T-helper 2 cell treated with Interferon-gamma antibody and Interleukin-4, amounts not matched to agents 5 μg/mL and 100 μg/mL, for 36 hours (primary cell): Measurements from ENCODE around the gene SEC16B.

Experiments
- DNase-seq: peaks from one replicate; pipeline ENCODE4 v3.0.0; 2021; ENCODE audit warnings: low spot score
- H3K27ac Mint-ChIP-seq: one replicate; pipeline ENCODE4 v1.8.0; 2021; ENCODE audit warnings: mild to moderate bottlenecking, mixed read lengths
- H3K27me3 Mint-ChIP-seq: one replicate; pipeline ENCODE4 v1.8.0; 2021; ENCODE audit warnings: low read depth, mixed read lengths
- H3K36me3 Mint-ChIP-seq: one replicate; pipeline ENCODE4 v1.8.0; 2021; ENCODE audit warnings: low read depth, mixed read lengths
- H3K4me1 Mint-ChIP-seq: one replicate; pipeline ENCODE4 v1.8.0; 2021; ENCODE audit warnings: low read depth, mixed read lengths
- H3K4me3 Mint-ChIP-seq: one replicate; pipeline ENCODE4 v1.8.0; 2022; ENCODE audit warnings: mild to moderate bottlenecking, moderate library complexity, mixed read lengths
- H3K9me3 Mint-ChIP-seq: one replicate; pipeline ENCODE4 v1.8.0; 2021; ENCODE audit warnings: mixed read lengths

Gene SEC16B

GRCh38 chr1:177965293-177965692 lies 4.6 kb downstream of the SEC16B start:
- no peaks in the 10 kb centered on the region for H3K27me3 Mint-ChIP-seq
- no peak for DNase-seq
- H3K4me3 Mint-ChIP-seq: no peak overlapping the region
- no peaks in the 10 kb centered on the region for H3K9me3 Mint-ChIP-seq
- H3K36me3 Mint-ChIP-seq: no peaks in the 10 kb centered on the region
- H3K4me1 Mint-ChIP-seq: no peaks in the 10 kb centered on the region
- H3K27ac Mint-ChIP-seq: no peak overlapping the region

GRCh38 chr1:177964336-177964735 lies 5.5 kb downstream of the SEC16B start:
- no peaks in the 10 kb centered on the region for H3K27me3 Mint-ChIP-seq
- H3K4me3 Mint-ChIP-seq: no peak overlapping the region
- H3K4me1 Mint-ChIP-seq: no peaks in the 10 kb centered on the region
- H3K36me3 Mint-ChIP-seq: no peaks in the 10 kb centered on the region
- no peaks in the 10 kb centered on the region for H3K9me3 Mint-ChIP-seq
- no peak for DNase-seq
- H3K27ac Mint-ChIP-seq: no peak overlapping the region

GRCh38 chr1:177960939-177961622 lies 8.8 kb downstream of the SEC16B start:
- DNase-seq: no peak
- Mint-ChIP-seq H3K27me3 (no peaks in the 10 kb centered on the region), H3K4me3 (no peak overlapping the region), H3K9me3 (no peaks in the 10 kb centered on the region), H3K4me1 (no peaks in the 10 kb centered on the region), H3K27ac (no peak overlapping the region), H3K36me3 (no peaks in the 10 kb centered on the region)

- H3K27me3 Mint-ChIP-seq: no peaks in the 10 kb centered on the region
- no peak overlapping the region for H3K4me3 Mint-ChIP-seq
- H3K9me3 Mint-ChIP-seq: no peaks in the 10 kb centered on the region
- DNase-seq: no peak
- H3K36me3 Mint-ChIP-seq: no peaks in the 10 kb centered on the region
- no peak overlapping the region for H3K27ac Mint-ChIP-seq
- no peaks in the 10 kb centered on the region for H3K4me1 Mint-ChIP-seq
Measured at GRCh38 chr1:177959811-177960515, 9.9 kb downstream of the SEC16B start.

- Mint-ChIP-seq H3K36me3 (no peaks in the 10 kb centered on the region), H3K27me3 (no peaks in the 10 kb centered on the region), H3K27ac (no peak overlapping the region), H3K4me3 (no peak overlapping the region), H3K4me1 (no peaks in the 10 kb centered on the region), H3K9me3 (no peaks in the 10 kb centered on the region)
- no peak for DNase-seq
Measured at GRCh38 chr1:177958092-177958491, 11.8 kb downstream of the SEC16B start.

- no peak overlapping the region for H3K4me3 Mint-ChIP-seq
- H3K27ac Mint-ChIP-seq: no peak overlapping the region
- no peaks in the 10 kb centered on the region for H3K9me3 Mint-ChIP-seq
- H3K4me1 Mint-ChIP-seq: no peaks in the 10 kb centered on the region
- no peak for DNase-seq
- no peaks in the 10 kb centered on the region for H3K27me3 Mint-ChIP-seq
- H3K36me3 Mint-ChIP-seq: no peaks in the 10 kb centered on the region
Measured at GRCh38 chr1:177954076-177954475, 15.8 kb downstream of the SEC16B start.

GRCh38 chr1:177953549-177953948 lies 16.3 kb downstream of the SEC16B start:
- Mint-ChIP-seq H3K4me1 (no peaks in the 10 kb centered on the region), H3K27ac (no peak overlapping the region)

GRCh38 chr1:177952691-177953090 lies 17.2 kb downstream of the SEC16B start:
- H3K27ac Mint-ChIP-seq: no peak overlapping the region
- H3K36me3 Mint-ChIP-seq: no peaks in the 10 kb centered on the region
- H3K4me3 Mint-ChIP-seq: no peak overlapping the region
- H3K4me1 Mint-ChIP-seq: no peaks in the 10 kb centered on the region
- H3K27me3 Mint-ChIP-seq: no peaks in the 10 kb centered on the region
- no peak for DNase-seq
- H3K9me3 Mint-ChIP-seq: no peaks in the 10 kb centered on the region

More at GRCh38 chr1:177953549-177953948, 16.3 kb downstream of the SEC16B start:
- no peaks in the 10 kb centered on the region for H3K36me3 Mint-ChIP-seq
- H3K9me3 Mint-ChIP-seq: no peaks in the 10 kb centered on the region
- DNase-seq: no peak
- no peaks in the 10 kb centered on the region for H3K27me3 Mint-ChIP-seq
- no peak overlapping the region for H3K4me3 Mint-ChIP-seq

- DNase-seq: no peak
- Mint-ChIP-seq H3K4me1 (no peaks in the 10 kb centered on the region), H3K27ac (no peak overlapping the region), H3K36me3 (no peaks in the 10 kb centered on the region), H3K27me3 (no peaks in the 10 kb centered on the region), H3K4me3 (no peak overlapping the region), H3K9me3 (no peaks in the 10 kb centered on the region)
Measured at GRCh38 chr1:177952249-177952648, 17.6 kb downstream of the SEC16B start.

- no peak overlapping the region for H3K4me3 Mint-ChIP-seq
Measured at GRCh38 chr1:177950506-177950905, 19.4 kb downstream of the SEC16B start.

GRCh38 chr1:177948336-177948972 lies 21.4 kb downstream of the SEC16B start:
- Mint-ChIP-seq H3K4me1 (no peaks in the 10 kb centered on the region), H3K27ac (no peak overlapping the region), H3K9me3 (no peaks in the 10 kb centered on the region), H3K27me3 (no peaks in the 10 kb centered on the region), H3K36me3 (no peaks in the 10 kb centered on the region), H3K4me3 (no peak overlapping the region)
- DNase-seq: no peak

More at GRCh38 chr1:177950506-177950905, 19.4 kb downstream of the SEC16B start:
- Mint-ChIP-seq H3K27ac (no peak overlapping the region), H3K36me3 (no peaks in the 10 kb centered on the region), H3K4me1 (no peaks in the 10 kb centered on the region), H3K27me3 (no peaks in the 10 kb centered on the region), H3K9me3 (no peaks in the 10 kb centered on the region)
- DNase-seq: no peak

- H3K9me3 Mint-ChIP-seq: no peaks in the 10 kb centered on the region
- H3K27me3 Mint-ChIP-seq: no peaks in the 10 kb centered on the region
- no peaks in the 10 kb centered on the region for H3K4me1 Mint-ChIP-seq
- H3K27ac Mint-ChIP-seq: no peak overlapping the region
- no peak overlapping the region for H3K4me3 Mint-ChIP-seq
- DNase-seq: no peak
- no peaks in the 10 kb centered on the region for H3K36me3 Mint-ChIP-seq
Measured at GRCh38 chr1:177947623-177948022, 22.2 kb downstream of the SEC16B start.

- H3K9me3 Mint-ChIP-seq: no peaks in the 10 kb centered on the region
- H3K36me3 Mint-ChIP-seq: no peaks in the 10 kb centered on the region
- no peaks in the 10 kb centered on the region for H3K4me1 Mint-ChIP-seq
- no peak overlapping the region for H3K4me3 Mint-ChIP-seq
- DNase-seq: peak; percentile 12
- no peak overlapping the region for H3K27ac Mint-ChIP-seq
- no peaks in the 10 kb centered on the region for H3K27me3 Mint-ChIP-seq
Measured at GRCh38 chr1:177945943-177946650, 23.8 kb downstream of the SEC16B start.
